ENCODE results near the gene CPEB4.

DNA sequence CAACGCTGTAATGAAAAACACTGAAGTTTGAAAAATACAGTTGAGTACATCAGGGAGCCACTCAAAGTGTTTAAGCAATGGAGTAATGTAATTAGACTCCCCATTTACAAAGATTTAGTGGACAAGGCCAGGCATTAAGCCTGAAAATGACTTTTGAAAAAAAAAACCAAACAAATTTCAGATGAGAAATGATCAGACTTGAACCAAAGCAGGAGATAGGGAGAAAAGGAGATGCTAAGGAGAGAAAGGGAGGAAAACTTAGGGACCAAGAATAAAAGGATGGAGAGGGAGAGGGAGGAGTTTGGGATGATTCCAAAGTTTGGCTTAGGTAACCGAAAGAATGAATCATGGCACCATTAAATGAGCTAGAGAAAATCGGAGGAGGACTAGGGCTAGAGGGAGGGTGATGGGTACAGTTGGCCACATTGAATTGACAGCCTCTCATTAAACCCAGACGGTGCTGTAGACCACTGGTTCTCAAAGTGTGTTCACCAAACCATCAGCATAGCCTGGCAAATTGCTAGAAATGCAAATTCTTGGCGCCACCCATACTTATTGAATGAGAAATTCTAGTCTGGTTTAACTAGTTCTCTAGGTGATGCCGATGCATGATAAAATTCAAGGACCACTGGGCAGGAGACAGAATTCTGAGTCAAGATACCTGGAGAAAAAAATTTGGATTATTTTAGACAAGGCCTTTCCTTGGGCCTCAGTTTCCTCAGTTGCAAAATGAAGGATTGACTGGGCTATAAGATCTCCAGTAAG lies 6.2 kb upstream of the CPEB4 start:
- TF ChIP-seq, protein P1, sequence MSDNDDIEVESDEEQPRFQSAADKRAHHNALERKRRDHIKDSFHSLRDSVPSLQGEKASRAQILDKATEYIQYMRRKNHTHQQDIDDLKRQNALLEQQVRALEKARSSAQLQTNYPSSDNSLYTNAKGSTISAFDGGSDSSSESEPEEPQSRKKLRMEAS (IDR thresholded peaks at IDR 0.05), result no peak
- no peak for TF ChIP-seq CTCF (IDR thresholded peaks at IDR 0.05 in 2 of 3, conservative IDR thresholded peaks at IDR 0.05 in 1 of 3; ENCODE audit: borderline replicate concordance in 1 of 3, insufficient read depth in 1 of 3, low read depth in 2 of 3, low read length in 2 of 3)
- TF ChIP-seq JUND (IDR thresholded peaks at IDR 0.05), result no peak
- no peak for TF ChIP-seq RAD21 (IDR thresholded peaks at IDR 0.05; ENCODE audit: low read depth)
- TF ChIP-seq ZNF274 (IDR thresholded peaks at IDR 0.05; ENCODE audit: low read depth, low read length), result no peak
- TF ChIP-seq EZH2 (IDR thresholded peaks at IDR 0.05), result no peak
- no peak for TF ChIP-seq POLR2A (IDR thresholded peaks at IDR 0.05; ENCODE audit: borderline replicate concordance, extremely low read depth, insufficient read depth, insufficient read length)
- no peak for TF ChIP-seq ZFX (IDR thresholded peaks at IDR 0.05)
- no peak for TF ChIP-seq EZH2phosphoT487 (IDR thresholded peaks at IDR 0.05; ENCODE audit: borderline replicate concordance)
- no peak for TF ChIP-seq TCF7L2 (IDR thresholded peaks at IDR 0.05; ENCODE audit: borderline replicate concordance, extremely low read depth, insufficient read depth, insufficient read length)
- TF ChIP-seq, protein P2, sequence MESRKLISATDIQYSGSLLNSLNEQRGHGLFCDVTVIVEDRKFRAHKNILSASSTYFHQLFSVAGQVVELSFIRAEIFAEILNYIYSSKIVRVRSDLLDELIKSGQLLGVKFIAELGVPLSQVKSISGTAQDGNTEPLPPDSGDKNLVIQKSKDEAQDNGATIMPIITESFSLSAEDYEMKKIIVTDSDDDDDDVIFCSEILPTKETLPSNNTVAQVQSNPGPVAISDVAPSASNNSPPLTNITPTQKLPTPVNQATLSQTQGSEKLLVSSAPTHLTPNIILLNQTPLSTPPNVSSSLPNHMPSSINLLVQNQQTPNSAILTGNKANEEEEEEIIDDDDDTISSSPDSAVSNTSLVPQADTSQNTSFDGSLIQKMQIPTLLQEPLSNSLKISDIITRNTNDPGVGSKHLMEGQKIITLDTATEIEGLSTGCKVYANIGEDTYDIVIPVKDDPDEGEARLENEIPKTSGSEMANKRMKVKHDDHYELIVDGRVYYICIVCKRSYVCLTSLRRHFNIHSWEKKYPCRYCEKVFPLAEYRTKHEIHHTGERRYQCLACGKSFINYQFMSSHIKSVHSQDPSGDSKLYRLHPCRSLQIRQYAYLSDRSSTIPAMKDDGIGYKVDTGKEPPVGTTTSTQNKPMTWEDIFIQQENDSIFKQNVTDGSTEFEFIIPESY (IDR thresholded peaks at IDR 0.05; ENCODE audit: extremely low read depth, insufficient replicate concordance, low read length), result no peak
- TF ChIP-seq REST (IDR thresholded peaks at IDR 0.05; ENCODE audit: low read depth), result no peak
- TF ChIP-seq EGR1 (IDR thresholded peaks at IDR 0.05; ENCODE audit: low read depth), result no peak
